ENCODE results near the gene RSRC1.
A peak's percentile ranks its signal among the peaks of the same experiment; 100 is the strongest.

The RSRC1 gene

DNA sequence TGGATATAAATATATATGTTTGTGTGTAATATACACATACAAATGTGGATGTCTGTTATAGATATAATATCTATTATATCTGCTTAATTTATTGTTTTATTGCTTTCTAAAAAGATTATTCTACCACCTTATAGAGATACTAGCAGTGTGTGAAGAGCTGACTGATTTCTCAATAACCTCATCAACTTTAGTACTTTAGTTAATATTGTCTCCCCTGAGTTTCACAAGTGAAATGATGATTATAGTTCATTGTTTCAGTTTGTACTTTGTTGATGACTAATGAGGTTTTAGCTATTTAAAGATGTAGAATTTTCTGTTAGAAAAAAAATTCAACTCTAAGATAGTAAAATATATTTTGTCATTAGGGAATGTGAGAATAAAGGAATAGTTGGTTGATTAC lies 11.4 kb downstream of the RSRC1 start:
- TF ChIP-seq ZBTB7A (IDR thresholded peaks at IDR 0.05; ENCODE audit: low read depth) (no peak), FOXM1 (IDR thresholded peaks at IDR 0.05; ENCODE audit: borderline replicate concordance, low read depth) (no peak), NFIC (IDR thresholded peaks at IDR 0.05) (no peak), EGR1 (IDR thresholded peaks at IDR 0.05) (no peak), TAF1 (IDR thresholded peaks at IDR 0.05; ENCODE audit: low read depth) (no peak), TCF12 (IDR thresholded peaks at IDR 0.05; ENCODE audit: low read depth) (no peak)
- TF ChIP-seq, protein P1, sequence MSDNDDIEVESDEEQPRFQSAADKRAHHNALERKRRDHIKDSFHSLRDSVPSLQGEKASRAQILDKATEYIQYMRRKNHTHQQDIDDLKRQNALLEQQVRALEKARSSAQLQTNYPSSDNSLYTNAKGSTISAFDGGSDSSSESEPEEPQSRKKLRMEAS (IDR thresholded peaks at IDR 0.05), result no peak
- TF ChIP-seq, protein P2, sequence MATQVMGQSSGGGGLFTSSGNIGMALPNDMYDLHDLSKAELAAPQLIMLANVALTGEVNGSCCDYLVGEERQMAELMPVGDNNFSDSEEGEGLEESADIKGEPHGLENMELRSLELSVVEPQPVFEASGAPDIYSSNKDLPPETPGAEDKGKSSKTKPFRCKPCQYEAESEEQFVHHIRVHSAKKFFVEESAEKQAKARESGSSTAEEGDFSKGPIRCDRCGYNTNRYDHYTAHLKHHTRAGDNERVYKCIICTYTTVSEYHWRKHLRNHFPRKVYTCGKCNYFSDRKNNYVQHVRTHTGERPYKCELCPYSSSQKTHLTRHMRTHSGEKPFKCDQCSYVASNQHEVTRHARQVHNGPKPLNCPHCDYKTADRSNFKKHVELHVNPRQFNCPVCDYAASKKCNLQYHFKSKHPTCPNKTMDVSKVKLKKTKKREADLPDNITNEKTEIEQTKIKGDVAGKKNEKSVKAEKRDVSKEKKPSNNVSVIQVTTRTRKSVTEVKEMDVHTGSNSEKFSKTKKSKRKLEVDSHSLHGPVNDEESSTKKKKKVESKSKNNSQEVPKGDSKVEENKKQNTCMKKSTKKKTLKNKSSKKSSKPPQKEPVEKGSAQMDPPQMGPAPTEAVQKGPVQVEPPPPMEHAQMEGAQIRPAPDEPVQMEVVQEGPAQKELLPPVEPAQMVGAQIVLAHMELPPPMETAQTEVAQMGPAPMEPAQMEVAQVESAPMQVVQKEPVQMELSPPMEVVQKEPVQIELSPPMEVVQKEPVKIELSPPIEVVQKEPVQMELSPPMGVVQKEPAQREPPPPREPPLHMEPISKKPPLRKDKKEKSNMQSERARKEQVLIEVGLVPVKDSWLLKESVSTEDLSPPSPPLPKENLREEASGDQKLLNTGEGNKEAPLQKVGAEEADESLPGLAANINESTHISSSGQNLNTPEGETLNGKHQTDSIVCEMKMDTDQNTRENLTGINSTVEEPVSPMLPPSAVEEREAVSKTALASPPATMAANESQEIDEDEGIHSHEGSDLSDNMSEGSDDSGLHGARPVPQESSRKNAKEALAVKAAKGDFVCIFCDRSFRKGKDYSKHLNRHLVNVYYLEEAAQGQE (IDR thresholded peaks at IDR 0.05; ENCODE audit: low read depth), result no peak
- TF ChIP-seq, protein P3, sequence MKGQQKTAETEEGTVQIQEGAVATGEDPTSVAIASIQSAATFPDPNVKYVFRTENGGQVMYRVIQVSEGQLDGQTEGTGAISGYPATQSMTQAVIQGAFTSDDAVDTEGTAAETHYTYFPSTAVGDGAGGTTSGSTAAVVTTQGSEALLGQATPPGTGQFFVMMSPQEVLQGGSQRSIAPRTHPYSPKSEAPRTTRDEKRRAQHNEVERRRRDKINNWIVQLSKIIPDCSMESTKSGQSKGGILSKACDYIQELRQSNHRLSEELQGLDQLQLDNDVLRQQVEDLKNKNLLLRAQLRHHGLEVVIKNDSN (IDR thresholded peaks at IDR 0.05), result no peak

DNA sequence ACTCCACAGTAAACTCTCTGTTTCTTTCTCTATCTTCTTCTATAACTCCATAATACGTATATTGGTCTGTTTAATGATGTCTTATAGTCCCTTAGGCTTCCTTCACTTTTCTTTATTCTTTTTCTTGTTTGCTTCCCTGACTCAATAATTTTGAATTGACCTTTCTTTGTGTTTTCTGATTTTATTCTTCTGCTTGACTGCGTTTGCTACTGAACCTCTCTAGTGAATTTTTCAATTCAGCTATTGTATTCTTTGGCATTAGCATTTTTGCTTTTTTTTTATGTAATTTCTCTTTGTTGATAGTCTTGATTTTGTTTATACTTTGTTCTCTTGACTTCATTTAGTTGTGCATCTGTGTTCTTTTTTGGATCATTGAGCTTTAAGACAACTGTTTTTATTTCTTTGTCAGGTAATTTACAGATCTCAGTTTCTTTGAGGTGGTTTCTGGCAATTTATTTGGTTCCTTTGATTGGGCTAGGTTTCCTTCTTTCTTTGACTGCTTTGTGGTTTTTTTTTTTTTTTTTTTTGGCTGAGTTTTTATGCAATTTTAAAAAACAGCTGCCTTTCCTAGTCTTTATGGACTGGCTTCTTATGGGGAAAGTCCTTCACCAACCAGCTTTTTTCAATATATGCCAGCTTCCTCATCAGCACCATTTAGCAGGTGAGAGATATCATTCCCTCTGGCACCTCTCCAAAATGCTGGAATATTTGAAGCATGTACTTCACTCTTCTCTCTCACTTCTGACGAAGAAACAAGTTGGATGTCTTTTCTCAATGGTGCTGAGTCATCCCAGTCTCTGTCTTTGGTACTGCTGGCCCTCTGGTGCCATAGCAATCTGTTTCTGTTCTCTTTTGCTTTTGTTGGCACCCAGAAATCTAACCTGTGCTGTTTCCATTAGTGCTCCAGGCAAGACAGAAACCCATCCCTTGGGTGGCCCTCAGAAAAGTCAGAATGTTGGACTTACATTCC lies 17.6 kb downstream of the RSRC1 start:
- TF ChIP-seq, protein P2 (IDR thresholded peaks at IDR 0.05; ENCODE audit: low read depth), result peak; percentile 27; the same call in 1 of the 2 replicates
- TF ChIP-seq TCF12 (IDR thresholded peaks at IDR 0.05; ENCODE audit: low read depth) (no peak), ZBTB7A (IDR thresholded peaks at IDR 0.05; ENCODE audit: low read depth) (no peak)

DNA sequence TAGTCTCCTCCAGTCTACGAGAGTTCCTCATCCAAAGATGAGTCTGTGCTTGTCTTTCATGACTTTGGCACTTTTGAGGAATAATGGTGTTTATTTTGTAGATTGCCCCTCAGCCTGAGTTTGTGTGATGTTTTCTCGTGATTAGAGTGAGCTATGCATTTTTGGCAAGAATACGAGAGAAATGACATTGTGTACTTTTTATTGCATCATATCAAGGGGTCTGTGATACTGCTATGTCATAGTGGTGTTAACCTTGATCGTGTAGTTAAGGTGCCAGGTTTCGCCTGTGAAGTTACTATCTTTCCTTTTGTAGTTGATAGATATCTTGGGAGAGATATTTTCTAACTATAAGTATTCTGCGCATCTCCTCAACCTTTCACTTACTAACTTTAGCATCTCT lies 18.9 kb downstream of the RSRC1 start:
- no peak for TF ChIP-seq EP300 (IDR thresholded peaks at IDR 0.05; ENCODE audit: borderline replicate concordance)
- no peak for TF ChIP-seq NFIC (IDR thresholded peaks at IDR 0.05)
- TF ChIP-seq TCF12 (IDR thresholded peaks at IDR 0.05; ENCODE audit: low read depth), result no peak
- no peak for TF ChIP-seq ZBTB7A (IDR thresholded peaks at IDR 0.05; ENCODE audit: low read depth)

DNA sequence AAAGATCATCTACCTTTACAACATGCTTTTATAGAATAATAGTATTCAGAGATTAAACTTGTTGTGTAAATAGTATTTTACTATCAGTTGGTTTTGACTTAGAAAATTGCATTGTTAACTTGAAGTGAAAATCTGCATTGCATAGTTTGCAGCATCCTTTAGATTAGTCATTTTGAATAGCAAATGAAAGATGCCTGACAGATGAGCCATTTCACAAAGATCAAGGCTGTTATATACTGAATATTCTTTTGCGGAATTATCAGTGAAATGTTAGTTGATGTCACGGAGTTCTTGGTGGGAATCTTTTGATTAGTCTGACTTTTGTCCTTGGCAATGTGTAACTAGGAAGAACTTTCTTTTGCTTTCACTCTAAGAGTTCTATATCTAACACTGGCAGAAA lies 24.5 kb downstream of the RSRC1 start:
- TF ChIP-seq TEAD4 (IDR thresholded peaks at IDR 0.05), result no peak

DNA sequence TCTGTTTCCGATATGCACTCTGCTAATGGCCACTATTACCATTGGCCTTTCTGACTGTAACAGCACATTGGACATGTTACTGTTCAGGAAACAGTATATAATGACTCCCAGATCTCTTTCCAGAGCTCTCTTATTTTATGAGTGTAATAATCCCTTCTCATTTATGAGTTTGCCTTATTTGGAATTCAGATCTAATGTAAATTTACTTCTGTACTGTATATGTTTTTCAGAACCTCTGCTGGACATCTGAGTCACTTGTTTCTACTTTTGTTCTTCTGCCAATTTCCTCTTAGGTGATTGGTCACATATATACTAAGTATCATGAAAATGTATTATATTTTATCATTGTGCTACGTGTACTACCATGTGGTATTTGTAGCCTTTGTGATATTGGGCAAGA lies 30.5 kb downstream of the RSRC1 start:
- no peak for TF ChIP-seq TCF12 (IDR thresholded peaks at IDR 0.05; ENCODE audit: low read depth)
- TF ChIP-seq, protein P2 (IDR thresholded peaks at IDR 0.05; ENCODE audit: low read depth), result no peak
- TF ChIP-seq NFIC (IDR thresholded peaks at IDR 0.05), result no peak
- TF ChIP-seq, protein P3 (IDR thresholded peaks at IDR 0.05), result no peak
- no peak for TF ChIP-seq CREB1 (IDR thresholded peaks at IDR 0.05; ENCODE audit: low read depth)
- no peak for TF ChIP-seq EGR1 (IDR thresholded peaks at IDR 0.05)
- TF ChIP-seq FOXM1 (IDR thresholded peaks at IDR 0.05; ENCODE audit: borderline replicate concordance, low read depth), result no peak
- TF ChIP-seq TAF1 (IDR thresholded peaks at IDR 0.05; ENCODE audit: low read depth), result no peak
- no peak for TF ChIP-seq ZBTB7A (IDR thresholded peaks at IDR 0.05; ENCODE audit: low read depth)
- TF ChIP-seq, protein P1 (IDR thresholded peaks at IDR 0.05), result no peak
- no peak for TF ChIP-seq RAD21 (IDR thresholded peaks at IDR 0.05; ENCODE audit: low read depth)
- no peak for TF ChIP-seq CEBPB (IDR thresholded peaks at IDR 0.05)
- TF ChIP-seq YY1 (IDR thresholded peaks at IDR 0.05; ENCODE audit: low read depth), result no peak
- TF ChIP-seq TEAD4 (IDR thresholded peaks at IDR 0.05), result no peak

Measured in Ishikawa (cell line).